Measurements from ENCODE around the gene YOD1.

DNA sequence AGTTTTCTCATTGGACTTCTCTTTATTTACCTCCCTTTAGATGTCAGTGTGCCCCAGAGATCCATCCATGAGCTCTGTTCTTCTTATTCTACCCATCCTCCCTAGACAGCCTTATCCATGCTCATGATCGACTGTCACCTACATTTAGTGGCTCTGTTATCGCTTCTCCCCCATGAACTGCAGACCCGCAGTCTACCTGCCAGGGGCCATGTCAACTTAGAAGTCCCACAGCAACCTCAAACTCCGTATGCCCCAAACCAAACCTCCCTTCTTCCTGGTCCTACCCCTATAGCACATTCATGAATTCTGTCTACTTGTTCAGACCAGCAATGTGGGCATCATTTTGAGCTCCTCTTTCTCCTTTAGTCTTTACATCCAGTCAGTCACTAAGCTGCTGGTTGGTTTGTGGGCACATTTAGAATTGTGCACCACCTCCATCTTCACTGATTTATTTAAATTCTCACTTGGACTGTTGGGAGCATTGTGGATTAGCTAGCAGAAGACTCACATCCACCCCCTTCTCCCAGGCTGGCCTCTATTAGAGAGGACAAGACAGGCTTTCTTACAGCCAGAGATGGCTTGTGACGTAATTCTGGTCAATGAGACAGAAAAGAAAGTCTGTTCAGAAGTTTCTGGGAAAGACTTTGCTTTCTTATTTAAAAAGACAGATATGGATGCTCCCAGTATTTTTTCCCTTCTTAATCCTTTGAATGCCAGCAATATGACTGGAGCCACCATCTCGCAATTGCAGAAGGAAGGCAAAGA, 37.5 kb downstream of the YOD1 start:
- TF ChIP-seq CTCF (IDR thresholded peaks at IDR 0.05 in 2 of 3, conservative IDR thresholded peaks at IDR 0.05 in 1 of 3; ENCODE audit: control insufficient read depth in 2 of 3, extremely low read depth in 1 of 3, insufficient read depth in 1 of 3, low read depth in 3 of 3, low read length in 3 of 3), result no peak
- no peak for TF ChIP-seq POLR2AphosphoS2 (IDR thresholded peaks at IDR 0.05; ENCODE audit: low read depth, low read length)
